Measurements from ENCODE around the gene ITGA11. TPM values are rescaled to one million over a fixed set of nuclear protein-coding genes. Genes with fewer than 3 reads are reported as not detected.

The ITGA11 gene
- total and polyA plus RNA-seq, 2 of the 13 experiments (the other 11 are each of a cell fraction or from before 2014, with no cell fraction given), result not detected

DNA sequence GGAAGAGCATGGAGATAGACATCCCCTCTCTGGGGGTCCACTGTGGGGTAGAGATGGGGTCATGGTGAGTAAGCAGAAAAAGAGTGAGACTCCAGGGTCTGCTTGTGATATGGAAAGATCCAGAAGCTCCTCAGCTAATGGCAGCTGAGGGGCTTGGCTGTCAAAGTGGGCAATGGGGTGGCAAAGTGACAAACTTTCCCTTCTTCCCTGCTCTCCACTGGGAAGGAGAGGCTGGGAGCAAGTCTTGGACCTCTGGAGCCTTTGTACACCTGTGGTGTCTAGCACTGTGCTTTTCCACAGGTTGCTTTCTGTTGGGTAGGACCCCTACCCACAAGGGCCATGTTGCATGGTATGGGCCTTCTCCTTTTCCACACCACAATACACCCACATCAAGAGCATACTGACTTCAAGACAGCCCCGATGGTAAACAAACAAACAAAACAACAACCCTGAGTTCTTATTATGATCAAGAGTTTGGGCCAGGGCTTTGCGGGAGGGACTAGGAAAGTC, 3.5 kb downstream of the ITGA11 start:
- TF ChIP-seq SIN3B (IDR thresholded peaks at IDR 0.05; ENCODE audit: low read length) (no peak), FOXK1 (CRISPR knock-in tag; IDR thresholded peaks at IDR 0.05; ENCODE audit: borderline replicate concordance, low read depth) (no peak), TMF1 (CRISPR knock-in tag; IDR thresholded peaks at IDR 0.05; ENCODE audit: low read depth) (no peak), HNRNPH1 (optimal IDR thresholded peaks at IDR 0.05; ENCODE audit: low read depth, low read length) (no peak), NCOA1 (CRISPR knock-in tag; IDR thresholded peaks at IDR 0.05) (no peak), ZNF441 (CRISPR knock-in tag; IDR thresholded peaks at IDR 0.05; ENCODE audit: borderline replicate concordance) (no peak), MLLT10 (CRISPR knock-in tag; IDR thresholded peaks at IDR 0.05) (no peak)
- TF ChIP-seq, protein P1, sequence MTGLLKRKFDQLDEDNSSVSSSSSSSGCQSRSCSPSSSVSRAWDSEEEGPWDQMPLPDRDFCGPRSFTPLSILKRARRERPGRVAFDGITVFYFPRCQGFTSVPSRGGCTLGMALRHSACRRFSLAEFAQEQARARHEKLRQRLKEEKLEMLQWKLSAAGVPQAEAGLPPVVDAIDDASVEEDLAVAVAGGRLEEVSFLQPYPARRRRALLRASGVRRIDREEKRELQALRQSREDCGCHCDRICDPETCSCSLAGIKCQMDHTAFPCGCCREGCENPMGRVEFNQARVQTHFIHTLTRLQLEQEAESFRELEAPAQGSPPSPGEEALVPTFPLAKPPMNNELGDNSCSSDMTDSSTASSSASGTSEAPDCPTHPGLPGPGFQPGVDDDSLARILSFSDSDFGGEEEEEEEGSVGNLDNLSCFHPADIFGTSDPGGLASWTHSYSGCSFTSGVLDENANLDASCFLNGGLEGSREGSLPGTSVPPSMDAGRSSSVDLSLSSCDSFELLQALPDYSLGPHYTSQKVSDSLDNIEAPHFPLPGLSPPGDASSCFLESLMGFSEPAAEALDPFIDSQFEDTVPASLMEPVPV (CRISPR knock-in tag; IDR thresholded peaks at IDR 0.05), result no peak
- BruUV-seq (replicated peaks), result no TSS peak
- intact Hi-C loops (cut with micrococcal nuclease; ENCODE audit: unreplicated experiment), result no loop called here
- H2AFZ ChIP-seq (ENCODE audit: low read length), result no peak overlapping the region
- in situ Hi-C loops (cut with HindIII; ENCODE audit: extremely low pct_ligation_motif_present, low pct_unique_long_range_greater_than_20kb), result no loop called here
- H3K4me3 ChIP-seq (replicated peaks in 1 of 3; ENCODE audit: insufficient read depth in 1 of 3, low read depth in 2 of 3, low read length in 3 of 3), result no peak overlapping the region
- H3K4me1 ChIP-seq (ENCODE audit: insufficient read depth, low read length), result no peaks in the 10 kb centered on the region
- H3K79me2 ChIP-seq (ENCODE audit: insufficient read depth, low read length), result no peaks in the 10 kb centered on the region
- peaks cover 3 to 40% of the 10 kb centered on the region in 2 experiments; a peak in 4 of 5 replicates for H3K27me3 ChIP-seq (ENCODE audit: control insufficient read depth in 1 of 2, insufficient read depth in 2 of 2, low read length in 2 of 2)
- no peak overlapping the region for H3K27ac ChIP-seq (ENCODE audit: extremely low read length, insufficient read depth, low read length)
- no peak overlapping the region for H3K4me2 ChIP-seq (ENCODE audit: low read depth, low read length)
- ATAC-seq (no peak), FAIRE-seq (no peak), DNase-seq (ENCODE audit: low spot score) (no peak)
- CTCF ChIA-PET (ENCODE audit: low intra/inter-chr PET ratio, low total read pairs), result no interaction called here
- H3K9ac ChIP-seq (ENCODE audit: insufficient read depth, low read depth, low read length), result no peak overlapping the region
- 31% methylated on average over 2 of the region's 2 CpGs for WGBS (ENCODE audit: low lambda C conversion rate)
- no peaks in the 10 kb centered on the region for H4K20me1 ChIP-seq (ENCODE audit: insufficient read depth, low read length)
- no peaks in the 10 kb centered on the region for H3K9me3 ChIP-seq (ENCODE audit: low read length)
- no peaks in the 10 kb centered on the region for H3K36me3 ChIP-seq (replicated peaks in 1 of 2; ENCODE audit: control insufficient read depth in 1 of 2, insufficient read depth in 2 of 2, low read length in 2 of 2)
- POLR2A ChIA-PET, result no interaction called here

DNA sequence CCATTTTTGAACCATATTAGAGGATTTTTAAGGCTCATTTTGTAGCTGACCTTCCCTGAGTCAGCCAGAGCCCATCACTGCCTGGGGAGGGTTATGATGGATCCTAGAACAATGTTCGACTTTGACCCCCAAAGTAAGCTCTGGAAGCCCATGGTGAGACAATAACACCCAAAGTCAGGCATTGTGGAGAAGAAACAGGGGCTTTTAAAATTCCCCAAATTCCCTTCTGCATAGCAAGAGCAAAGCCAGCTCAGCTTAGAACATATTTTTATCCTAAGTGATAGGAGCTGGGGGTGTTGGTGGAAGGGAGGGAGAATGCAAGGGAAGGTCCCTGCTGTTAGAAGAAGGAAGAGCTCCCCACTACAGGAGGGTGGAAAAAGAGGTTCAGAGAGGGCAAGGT, 4.0 kb downstream of the ITGA11 start:
- H2AFZ ChIP-seq (ENCODE audit: low read length), result no peak overlapping the region
- H3K9ac ChIP-seq (ENCODE audit: insufficient read depth, low read depth, low read length), result no peak overlapping the region
- in situ Hi-C loops (cut with HindIII; ENCODE audit: extremely low pct_ligation_motif_present, low pct_unique_long_range_greater_than_20kb) (no loop called here), intact Hi-C loops (cut with micrococcal nuclease; ENCODE audit: unreplicated experiment) (no loop called here)
- H3K4me3 ChIP-seq (replicated peaks in 1 of 3; ENCODE audit: insufficient read depth in 1 of 3, low read depth in 2 of 3, low read length in 3 of 3), result no peak overlapping the region
- BruUV-seq (replicated peaks), result no TSS peak
- TF ChIP-seq MIER3 (CRISPR knock-in tag; IDR thresholded peaks at IDR 0.05; ENCODE audit: borderline replicate concordance) (no peak), ZNF564 (CRISPR knock-in tag; IDR thresholded peaks at IDR 0.05) (no peak), ZKSCAN8 (CRISPR knock-in tag; IDR thresholded peaks at IDR 0.05; ENCODE audit: borderline replicate concordance) (no peak), ZNF570 (CRISPR knock-in tag; IDR thresholded peaks at IDR 0.05; ENCODE audit: borderline replicate concordance) (no peak), ARNT2 (CRISPR knock-in tag; IDR thresholded peaks at IDR 0.05; ENCODE audit: low read depth) (no peak), ZNF589 (CRISPR knock-in tag; conservative IDR thresholded peaks at IDR 0.05) (no peak), ZFY (CRISPR knock-in tag; IDR thresholded peaks at IDR 0.05) (no peak)
- TF ChIP-seq, protein P2, sequence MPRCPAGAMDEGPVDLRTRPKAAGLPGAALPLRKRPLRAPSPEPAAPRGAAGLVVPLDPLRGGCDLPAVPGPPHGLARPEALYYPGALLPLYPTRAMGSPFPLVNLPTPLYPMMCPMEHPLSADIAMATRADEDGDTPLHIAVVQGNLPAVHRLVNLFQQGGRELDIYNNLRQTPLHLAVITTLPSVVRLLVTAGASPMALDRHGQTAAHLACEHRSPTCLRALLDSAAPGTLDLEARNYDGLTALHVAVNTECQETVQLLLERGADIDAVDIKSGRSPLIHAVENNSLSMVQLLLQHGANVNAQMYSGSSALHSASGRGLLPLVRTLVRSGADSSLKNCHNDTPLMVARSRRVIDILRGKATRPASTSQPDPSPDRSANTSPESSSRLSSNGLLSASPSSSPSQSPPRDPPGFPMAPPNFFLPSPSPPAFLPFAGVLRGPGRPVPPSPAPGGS (CRISPR knock-in tag; IDR thresholded peaks at IDR 0.05), result no peak
- ATAC-seq (no peak), FAIRE-seq (no peak), DNase-seq (ENCODE audit: low spot score) (no peak)
- H3K4me1 ChIP-seq (ENCODE audit: insufficient read depth, low read length), result no peaks in the 10 kb centered on the region
- no peak overlapping the region for H3K4me2 ChIP-seq (ENCODE audit: low read depth, low read length)
- no peaks in the 10 kb centered on the region for H4K20me1 ChIP-seq (ENCODE audit: insufficient read depth, low read length)
- no peaks in the 10 kb centered on the region for H3K36me3 ChIP-seq (replicated peaks in 1 of 2; ENCODE audit: control insufficient read depth in 1 of 2, insufficient read depth in 2 of 2, low read length in 2 of 2)
- no peak overlapping the region for H3K27ac ChIP-seq (ENCODE audit: extremely low read length, insufficient read depth, low read length)
- H3K9me3 ChIP-seq (ENCODE audit: low read length), result no peaks in the 10 kb centered on the region
- peaks cover 4 to 35% of the 10 kb centered on the region in 2 experiments; a peak in 4 of 5 replicates for H3K27me3 ChIP-seq (ENCODE audit: control insufficient read depth in 1 of 2, insufficient read depth in 2 of 2, low read length in 2 of 2)
- H3K79me2 ChIP-seq (ENCODE audit: insufficient read depth, low read length), result no peaks in the 10 kb centered on the region
- WGBS (ENCODE audit: low lambda C conversion rate), result 0% methylated on average over 1 of the region's 1 CpG
- ChIA-PET POLR2A (no interaction called here), CTCF (ENCODE audit: low intra/inter-chr PET ratio, low total read pairs) (no interaction called here)
